HG03521 (cell line): ENCODE results near the gene SPATA2.
A peak's percentile ranks its signal among the peaks of the same experiment; 100 is the strongest.

Experiments
- ATAC-seq: cut with Tn5 transposase; IDR thresholded peaks from one replicate; pipeline ENCODE4 v1.9.1; 2021; ENCODE audit warnings: mild to moderate bottlenecking, moderate library complexity; ENCODE audit not compliant: unreplicated experiment

The SPATA2 gene

GRCh38 chr20:49935746-49936152, 20.4 kb upstream of the SPATA2 start:
- ATAC-seq, result peak; percentile 5

DNA sequence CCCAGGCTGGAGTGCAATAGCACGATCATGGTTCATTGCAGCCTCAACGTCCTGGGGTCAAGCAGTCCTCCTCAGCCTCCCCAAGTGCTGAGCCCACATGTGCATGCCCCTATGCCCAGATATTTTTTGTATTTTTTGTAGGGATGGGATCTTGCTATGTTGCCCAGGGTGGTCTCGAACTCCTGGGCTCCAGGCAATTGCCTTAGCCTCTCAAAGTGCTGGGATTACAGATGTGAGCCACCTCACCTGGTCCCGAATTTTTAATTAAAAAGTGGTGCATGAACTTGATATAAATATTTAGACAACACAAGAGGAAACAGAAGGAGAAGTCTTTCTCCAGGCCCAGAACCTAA, 13.8 kb upstream of the SPATA2 start:
- ATAC-seq, result no peak

DNA sequence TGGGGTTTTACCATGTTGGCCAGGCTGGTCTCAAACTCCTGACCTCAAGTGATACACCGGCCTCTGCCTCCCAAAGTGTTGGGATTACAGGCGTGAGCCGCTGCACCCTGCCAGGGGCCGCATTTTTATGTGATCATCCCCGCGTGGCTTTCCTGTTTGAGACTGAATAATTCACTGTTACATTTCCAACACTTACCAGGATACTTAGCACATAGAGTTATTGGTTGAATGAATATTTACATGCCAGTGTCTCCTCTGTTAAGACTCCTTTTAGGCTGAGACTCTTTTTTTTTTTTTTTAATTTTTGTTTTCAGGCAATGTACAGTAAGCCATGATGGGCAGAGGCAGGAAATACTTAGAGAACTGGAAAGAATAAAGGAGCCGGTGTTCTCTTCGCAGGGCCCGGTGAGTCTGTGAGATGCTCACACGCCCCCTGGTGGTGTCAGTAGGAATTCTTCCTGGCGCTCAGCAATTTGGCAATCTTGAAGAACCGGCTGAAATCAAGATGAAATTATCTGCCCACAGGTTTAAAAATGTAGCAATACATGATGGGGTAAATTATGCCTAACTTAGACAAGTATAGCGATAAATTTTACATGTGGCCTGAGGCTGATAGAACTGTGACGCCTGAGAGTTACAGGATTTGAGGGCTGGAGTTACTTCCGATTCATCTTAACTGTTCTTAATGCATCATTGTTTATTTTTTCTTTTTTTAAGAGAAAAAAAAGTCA, 13.2 kb upstream of the SPATA2 start:
- ATAC-seq, result no peak

- no peak for ATAC-seq
Observed at GRCh38 chr20:49925901-49926454, 10.6 kb upstream of the SPATA2 start.

DNA sequence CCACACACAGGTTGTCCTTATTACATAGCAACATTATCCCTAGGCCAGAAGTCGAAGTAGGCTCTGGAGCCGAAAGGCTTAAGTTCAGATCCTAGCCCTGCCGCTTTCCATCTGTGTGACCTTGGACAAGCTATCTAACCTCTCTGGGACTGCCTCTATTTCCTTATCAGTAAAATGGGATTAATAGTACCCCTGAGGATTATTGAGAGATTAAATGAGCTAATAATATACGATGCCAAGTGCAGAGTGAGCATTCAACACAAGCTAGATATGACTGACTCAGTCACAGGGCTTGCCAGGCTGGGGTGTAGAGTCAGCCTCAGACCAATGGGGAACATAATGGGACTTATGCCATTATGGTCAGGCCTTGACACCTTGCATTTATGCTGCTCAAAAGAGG, 8.9 kb upstream of the SPATA2 start:
- ATAC-seq, result no peak

- ATAC-seq, result no peak
Observed at GRCh38 chr20:49919461-49919860, 4.1 kb upstream of the SPATA2 start.

DNA sequence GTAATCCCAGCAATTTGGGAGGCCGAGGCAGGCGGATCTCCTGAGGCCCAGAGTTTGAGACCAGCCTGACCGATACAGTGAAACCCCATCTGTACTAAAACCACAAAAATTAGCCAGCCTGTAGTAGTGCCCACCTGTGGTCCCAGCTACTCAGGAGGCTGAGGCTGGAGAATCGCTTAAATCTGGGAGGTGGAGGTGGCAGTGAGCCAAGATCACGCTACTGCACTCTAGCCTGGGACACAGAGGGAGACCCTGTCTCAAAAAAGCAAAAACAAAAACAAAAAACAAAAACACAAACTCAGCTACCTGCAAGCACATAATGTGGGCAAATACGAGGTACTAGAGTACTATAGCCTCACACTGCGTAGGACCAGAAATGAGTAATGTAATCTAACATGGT, 3.7 kb upstream of the SPATA2 start:
- no peak for ATAC-seq

DNA sequence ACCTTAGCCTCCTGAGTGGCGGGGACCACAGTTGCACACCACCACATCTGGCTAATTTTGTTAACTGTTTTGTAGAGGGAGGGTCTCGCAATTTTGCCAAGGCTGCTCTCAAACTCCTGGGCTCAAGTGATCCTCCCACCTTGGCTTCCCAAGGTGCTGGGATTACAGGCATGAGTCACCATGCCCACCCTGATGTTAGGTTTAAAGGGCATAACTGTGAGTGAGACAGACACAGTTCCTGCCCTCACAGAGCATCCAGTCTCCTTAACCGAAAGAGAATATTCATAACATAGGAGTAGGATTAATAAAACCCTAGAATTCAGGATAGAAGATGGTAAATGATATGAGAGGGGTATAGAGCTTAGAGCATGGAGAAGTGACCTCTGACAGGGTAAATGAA, 3.1 kb upstream of the SPATA2 start:
- no peak for ATAC-seq

- ATAC-seq, result no peak
Observed at GRCh38 chr20:49916146-49917002, 1.0 kb upstream of the SPATA2 start.

DNA sequence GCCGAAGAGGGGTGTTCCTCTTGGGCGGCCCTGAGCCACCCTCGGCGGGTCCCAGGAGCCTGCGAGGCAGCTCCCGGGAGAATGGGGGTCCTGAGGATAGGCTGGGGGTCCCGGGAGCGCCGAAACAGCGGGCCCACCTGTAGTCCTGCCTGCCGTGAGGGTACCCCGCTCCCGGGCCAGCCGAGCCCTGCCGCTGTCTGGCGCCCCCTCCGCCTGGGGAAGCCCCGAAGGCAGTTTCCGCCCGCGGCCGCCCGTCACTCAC, 280 bp downstream of the SPATA2 start:
- no peak for ATAC-seq

GRCh38 chr20:49914310-49915117, 815 bp downstream of the SPATA2 start:
- peak; percentile 14 for ATAC-seq

- ATAC-seq, result no peak
Observed at GRCh38 chr20:49913399-49914047, 1.8 kb downstream of the SPATA2 start.

- ATAC-seq, result no peak
Observed at GRCh38 chr20:49910340-49910706, 5.0 kb downstream of the SPATA2 start.

- no peak for ATAC-seq
Observed at GRCh38 chr20:49909499-49910339, 5.6 kb downstream of the SPATA2 start.

DNA sequence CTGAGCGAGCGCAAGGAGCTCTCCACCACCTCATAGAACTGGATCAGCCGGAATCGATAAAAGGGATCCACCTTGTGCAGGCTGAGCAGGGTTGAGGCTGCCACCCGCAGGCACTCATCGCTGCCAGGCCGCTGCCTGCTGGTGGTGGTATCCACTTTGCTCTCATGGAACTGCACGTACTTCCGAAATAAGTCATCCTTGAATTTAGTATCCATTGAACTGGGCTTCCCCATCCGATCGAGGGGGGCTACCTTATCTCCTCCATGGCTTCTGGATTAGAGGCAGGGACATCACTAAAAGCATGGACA, 7.1 kb downstream of the SPATA2 start:
- ATAC-seq, result no peak

- no peak for ATAC-seq
Observed at GRCh38 chr20:49907405-49908257, 7.7 kb downstream of the SPATA2 start.

DNA sequence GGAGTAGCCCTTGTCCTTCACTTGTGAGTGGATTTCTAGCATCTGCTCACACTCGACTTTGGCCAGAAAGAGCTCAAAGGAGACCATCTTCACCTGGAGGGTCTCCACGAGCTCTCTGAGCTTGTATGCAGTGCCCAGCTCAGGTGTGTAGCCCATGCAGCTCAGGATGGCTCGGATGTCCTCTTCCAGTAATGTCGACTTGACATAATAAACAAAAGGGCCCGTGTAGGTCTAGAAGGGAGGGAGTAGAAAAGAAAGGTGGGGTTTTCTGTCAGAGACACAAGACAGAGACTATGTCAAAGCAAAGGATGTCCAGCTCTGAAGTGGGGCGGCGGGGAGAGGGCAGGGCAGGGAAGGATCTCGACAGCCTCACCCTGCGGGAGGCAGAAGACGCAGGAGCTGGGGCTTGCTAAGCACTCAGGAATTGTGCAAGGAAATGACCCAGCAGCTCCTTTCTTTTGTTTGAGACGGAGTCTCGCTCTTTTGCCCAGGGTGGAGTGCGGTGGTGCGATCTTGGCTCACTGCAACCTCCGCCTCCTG, 8.6 kb downstream of the SPATA2 start:
- ATAC-seq, result no peak

DNA sequence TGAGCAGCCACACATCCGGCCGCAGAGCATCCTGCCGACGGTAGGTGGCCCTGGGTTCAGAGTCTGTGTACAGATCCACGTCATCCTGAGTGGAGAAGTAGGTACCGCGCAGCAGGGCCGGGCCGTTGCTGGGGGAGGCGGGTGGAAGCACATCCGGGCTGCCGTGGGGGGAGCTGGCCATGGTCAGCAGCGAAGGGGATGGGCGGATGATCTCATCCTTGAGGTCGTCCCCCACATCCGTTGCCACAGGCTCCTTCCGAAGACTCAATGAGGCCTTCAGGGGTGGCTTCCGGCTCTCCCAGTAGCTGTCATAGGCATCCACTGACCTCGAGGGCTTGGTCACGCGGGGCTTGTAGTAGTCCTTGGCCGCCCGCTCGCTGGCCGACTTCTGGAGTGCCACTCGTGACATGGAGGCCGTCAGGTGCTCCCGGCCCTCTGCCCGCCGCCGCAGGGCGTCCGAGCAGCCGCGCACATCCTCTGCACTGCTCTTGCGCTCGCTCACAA, 9.2 kb downstream of the SPATA2 start:
- no peak for ATAC-seq
